IPS-18a (cell line): ENCODE data around the gene KMT5B.

Experiments used
- H3K27ac ChIP-seq: one replicate; pipeline ENCODE4 v1.5.1; 2013; ENCODE audit warnings: low read length
- H3K27me3 ChIP-seq: one replicate; pipeline ENCODE4 v1.6.1; 2013; ENCODE audit warnings: mild to moderate bottlenecking, low read length; ENCODE audit not compliant: control insufficient read depth, insufficient read depth
- H3K36me3 ChIP-seq: one replicate; pipeline ENCODE4 v1.6.1; 2013; ENCODE audit warnings: low read depth, low read length; ENCODE audit not compliant: control insufficient read depth
- H3K4me1 ChIP-seq: one replicate; pipeline ENCODE4 v1.6.1; 2013; ENCODE audit warnings: low read depth, low read length; ENCODE audit not compliant: control insufficient read depth
- H3K4me3 ChIP-seq: one replicate; pipeline ENCODE4 v1.5.1; 2013; ENCODE audit warnings: low read length
- H3K9ac ChIP-seq: one replicate; pipeline ENCODE4 v1.6.1; 2013; ENCODE audit warnings: mild to moderate bottlenecking, low read length, moderate library complexity
- H3K9me3 ChIP-seq: one replicate; pipeline ENCODE4 v1.6.1; 2013; ENCODE audit warnings: low read depth, low read length; ENCODE audit not compliant: control insufficient read depth

The KMT5B gene

DNA sequence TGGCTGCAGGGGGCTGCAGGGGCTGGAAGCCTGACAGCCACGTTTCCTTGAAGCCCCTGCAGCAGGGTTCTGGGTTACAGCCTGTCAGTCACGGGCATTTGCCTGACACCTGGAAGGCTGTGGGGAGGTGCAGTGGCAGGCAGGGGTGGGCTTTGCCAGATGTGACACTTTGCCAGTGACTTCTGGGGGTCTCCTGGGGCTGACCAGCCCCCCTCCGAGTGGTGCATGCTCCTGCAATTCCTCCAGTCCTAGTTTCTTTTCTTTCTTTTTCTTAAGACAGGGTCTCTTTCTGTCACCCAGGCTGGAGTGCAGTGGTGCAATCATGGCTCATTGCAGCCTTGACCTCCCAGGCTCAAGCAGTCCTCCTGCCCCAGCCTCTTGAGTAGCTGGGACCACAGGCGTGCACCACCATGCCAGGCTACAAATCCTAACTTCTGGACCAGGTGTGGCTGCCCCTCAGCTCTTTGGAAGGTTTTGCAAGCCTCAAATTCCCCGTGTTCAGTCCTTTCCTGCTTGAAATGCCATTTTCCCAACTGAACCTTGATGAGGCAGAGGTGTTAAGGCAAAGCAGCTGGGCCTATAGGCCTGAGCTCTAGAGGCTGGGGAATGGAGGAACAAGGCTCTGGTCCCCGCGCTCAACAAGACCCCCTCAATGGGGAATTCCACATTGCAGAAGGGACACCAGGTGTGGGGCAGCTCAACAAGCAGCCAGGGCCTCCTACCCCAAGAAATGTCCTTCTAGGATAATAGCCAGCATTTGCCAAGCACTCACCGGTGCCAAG, 71.7 kb downstream of the KMT5B start:
- Histone ChIP-seq H3K27ac (no peak overlapping the region), H3K4me1 (no peaks in the 10 kb centered on the region)

DNA sequence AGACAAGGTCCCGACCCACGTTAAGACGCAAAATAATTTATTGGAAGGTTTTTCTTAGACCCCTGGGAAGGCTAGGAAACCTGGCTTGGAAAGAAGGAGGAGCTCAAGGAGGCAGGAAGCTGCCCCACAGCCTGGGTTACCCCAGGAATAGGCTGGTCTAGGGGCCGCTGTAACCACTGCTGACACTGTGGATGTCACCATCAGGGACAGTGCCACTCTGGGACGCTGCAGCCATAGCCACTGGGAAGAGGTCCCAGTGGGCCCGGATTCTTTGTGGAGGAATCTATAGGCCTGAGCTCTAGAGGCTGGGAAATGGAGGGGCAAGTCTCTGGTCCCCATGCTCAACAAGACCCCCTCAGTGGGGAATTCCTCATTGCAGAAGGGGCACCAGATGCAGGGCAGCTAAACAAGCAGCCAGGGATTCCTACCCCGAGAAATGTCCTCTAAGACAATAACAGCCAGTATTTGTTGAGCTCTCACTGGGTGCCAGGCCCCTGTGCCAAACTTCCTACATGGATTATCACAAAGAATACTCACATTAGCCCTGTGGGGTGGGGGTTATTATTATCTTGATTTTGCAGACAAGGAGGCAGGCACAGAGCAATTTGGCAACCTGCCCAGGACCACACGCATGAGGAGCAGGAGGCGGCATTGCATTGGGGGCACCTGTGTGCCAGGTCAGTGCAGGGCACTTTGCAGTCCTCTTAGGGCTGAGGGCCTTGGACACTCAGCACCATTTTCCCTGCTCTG, 72.4 kb downstream of the KMT5B start:
- no peaks in the 10 kb centered on the region for H3K9me3 ChIP-seq
- no peak overlapping the region for H3K4me3 ChIP-seq
- no peak overlapping the region for H3K9ac ChIP-seq
- H3K27ac ChIP-seq, result no peak overlapping the region
- no peaks in the 10 kb centered on the region for H3K36me3 ChIP-seq
- no peaks in the 10 kb centered on the region for H3K27me3 ChIP-seq
- no peaks in the 10 kb centered on the region for H3K4me1 ChIP-seq

More for the DNA sequence above, 71.7 kb downstream of the KMT5B start:
- Histone ChIP-seq H3K27me3 (no peaks in the 10 kb centered on the region), H3K9me3 (no peaks in the 10 kb centered on the region), H3K36me3 (no peaks in the 10 kb centered on the region), H3K9ac (no peak overlapping the region), H3K4me3 (no peak overlapping the region)

DNA sequence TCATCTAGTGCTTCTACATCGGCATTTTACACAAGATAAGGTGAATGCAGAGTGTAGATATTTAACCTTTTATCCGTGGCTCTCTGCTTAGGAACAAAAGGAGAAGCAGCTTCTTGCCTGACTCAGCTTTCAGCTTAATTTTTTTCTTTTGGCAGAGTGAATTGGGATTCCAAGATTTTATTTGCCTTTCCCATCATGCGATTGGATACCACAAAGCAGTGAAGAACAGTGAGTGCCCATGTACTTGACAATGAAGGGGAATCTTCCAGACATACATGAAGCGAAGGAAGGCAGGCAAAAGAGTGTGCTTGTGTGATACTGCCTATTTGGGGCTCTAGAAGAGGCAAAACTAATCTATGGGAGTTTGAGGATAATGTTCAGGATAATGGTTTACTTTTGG, 74.9 kb downstream of the KMT5B start:
- H3K9ac ChIP-seq, result no peak overlapping the region
- no peaks in the 10 kb centered on the region for H3K36me3 ChIP-seq
- no peaks in the 10 kb centered on the region for H3K27me3 ChIP-seq
- H3K4me3 ChIP-seq, result no peak overlapping the region
- no peak overlapping the region for H3K27ac ChIP-seq
- H3K9me3 ChIP-seq, result peaks cover 11% of the 10 kb centered on the region
- no peaks in the 10 kb centered on the region for H3K4me1 ChIP-seq

DNA sequence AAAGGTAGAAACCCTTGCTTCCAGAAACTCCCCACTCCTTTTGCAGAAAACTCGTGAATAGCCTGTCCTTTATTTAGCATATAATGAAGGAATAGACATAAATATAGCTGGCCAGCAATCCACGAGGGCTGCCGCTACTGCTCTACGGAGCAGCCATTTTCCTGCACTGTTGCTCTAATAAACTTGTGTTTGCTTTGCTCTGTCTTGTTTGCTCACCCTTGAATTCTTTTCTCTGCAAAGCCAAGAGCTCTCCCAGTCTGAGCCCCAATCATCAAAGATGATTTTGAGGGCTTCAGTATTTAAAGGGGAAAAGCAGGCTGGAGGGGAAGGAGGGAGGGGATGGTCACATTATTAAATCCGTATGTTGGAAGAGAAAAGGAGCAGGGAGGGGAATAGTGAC, 75.3 kb downstream of the KMT5B start:
- H3K9ac ChIP-seq, result no peak overlapping the region

DNA sequence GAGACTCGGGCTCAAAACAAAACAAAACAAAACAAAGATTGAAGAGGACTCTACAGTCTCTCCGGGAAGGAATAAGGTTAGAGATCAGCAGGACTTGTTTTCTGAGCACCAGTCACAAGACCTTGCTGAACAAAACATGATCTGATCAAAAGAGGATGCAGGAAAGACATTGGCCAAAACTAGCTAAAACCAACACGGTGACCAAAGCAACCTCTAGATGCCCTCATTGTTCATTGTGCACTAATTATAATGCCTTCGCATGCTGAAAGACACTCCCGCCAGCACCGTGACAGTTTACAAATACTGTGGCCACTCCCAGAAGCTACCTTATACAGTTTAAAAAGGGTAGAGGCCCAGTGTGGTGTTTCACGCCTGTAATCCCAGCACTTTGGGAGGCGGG, 76.2 kb downstream of the KMT5B start:
- Histone ChIP-seq H3K4me1 (no peaks in the 10 kb centered on the region), H3K27me3 (no peaks in the 10 kb centered on the region), H3K9ac (no peak overlapping the region), H3K9me3 (peaks cover 15% of the 10 kb centered on the region), H3K27ac (no peak overlapping the region), H3K4me3 (no peak overlapping the region), H3K36me3 (no peaks in the 10 kb centered on the region)

More for the DNA sequence above, 75.3 kb downstream of the KMT5B start:
- no peaks in the 10 kb centered on the region for H3K4me1 ChIP-seq
- no peak overlapping the region for H3K27ac ChIP-seq
- H3K36me3 ChIP-seq, result no peaks in the 10 kb centered on the region
- no peak overlapping the region for H3K4me3 ChIP-seq
- peaks cover 12% of the 10 kb centered on the region for H3K9me3 ChIP-seq
- no peaks in the 10 kb centered on the region for H3K27me3 ChIP-seq

DNA sequence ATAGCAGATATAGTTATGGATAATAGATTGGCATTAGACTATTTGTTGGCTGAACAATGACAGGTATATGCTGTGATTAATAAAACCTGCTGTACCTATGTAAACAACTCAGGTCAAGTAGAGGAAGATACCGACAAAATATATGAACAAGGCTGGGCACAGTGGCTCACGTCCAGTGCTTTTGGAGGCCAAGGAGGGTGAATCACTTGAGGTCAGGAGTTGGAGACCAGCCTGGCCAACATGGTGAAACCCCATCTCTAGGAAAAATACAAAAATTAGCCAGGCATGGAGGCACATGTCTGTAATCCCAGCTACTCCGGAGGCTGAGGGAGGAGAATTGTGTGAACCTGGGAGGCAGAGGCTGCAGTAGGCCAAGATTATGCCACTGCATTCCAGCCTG, 77.9 kb downstream of the KMT5B start:
- Histone ChIP-seq H3K9me3 (peaks cover 16% of the 10 kb centered on the region), H3K27me3 (no peaks in the 10 kb centered on the region), H3K9ac (no peak overlapping the region), H3K36me3 (no peaks in the 10 kb centered on the region), H3K27ac (no peak overlapping the region), H3K4me1 (no peaks in the 10 kb centered on the region), H3K4me3 (no peak overlapping the region)

DNA sequence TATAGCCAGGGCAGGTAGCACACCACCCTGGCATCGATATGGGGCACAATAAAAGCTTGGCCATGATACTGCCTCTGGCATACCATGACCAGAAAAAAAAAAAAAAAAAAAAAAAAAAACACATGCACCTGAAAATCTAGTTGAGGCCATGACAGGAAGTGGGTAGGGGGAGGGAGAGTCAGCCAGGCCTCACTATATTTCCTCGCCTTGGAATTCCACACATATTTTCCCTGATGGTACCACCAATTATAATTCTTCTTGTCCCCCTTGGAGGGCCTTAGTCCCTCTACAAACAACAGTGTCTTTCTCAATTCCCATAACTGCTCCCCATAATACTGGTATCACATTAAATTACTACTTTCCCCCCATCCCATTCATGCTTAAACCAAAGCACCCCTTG, 79.3 kb downstream of the KMT5B start:
- Histone ChIP-seq H3K27ac (no peak overlapping the region), H3K4me1 (peaks cover 9% of the 10 kb centered on the region), H3K27me3 (no peaks in the 10 kb centered on the region), H3K36me3 (no peaks in the 10 kb centered on the region), H3K9me3 (peaks cover 16% of the 10 kb centered on the region), H3K4me3 (no peak overlapping the region), H3K9ac (no peak overlapping the region)

DNA sequence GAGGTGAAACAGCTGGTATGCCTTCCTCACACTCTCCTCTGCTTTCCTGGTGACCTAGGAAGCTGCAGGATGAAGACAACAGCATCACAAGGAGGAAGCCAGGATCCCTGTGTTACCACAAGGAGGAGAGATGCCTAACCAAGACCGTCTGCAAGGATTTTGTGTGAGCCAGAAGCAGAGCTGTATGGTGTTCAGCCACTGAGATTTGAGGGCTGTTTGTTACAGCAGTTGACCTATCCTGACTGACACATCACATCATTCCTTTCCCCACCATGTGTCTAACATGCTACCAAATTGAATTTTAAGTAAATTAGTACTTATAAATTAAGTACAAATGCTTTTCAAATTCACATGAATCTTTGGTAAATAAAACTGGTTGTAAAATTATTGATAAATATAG, 83.0 kb downstream of the KMT5B start:
- H3K9me3 ChIP-seq, result peaks cover 16% of the 10 kb centered on the region
- H3K9ac ChIP-seq, result no peak overlapping the region
- H3K27me3 ChIP-seq, result no peaks in the 10 kb centered on the region
- no peak overlapping the region for H3K27ac ChIP-seq
- peaks cover 36% of the 10 kb centered on the region for H3K4me1 ChIP-seq
- H3K36me3 ChIP-seq, result no peaks in the 10 kb centered on the region
- H3K4me3 ChIP-seq, result no peak overlapping the region

DNA sequence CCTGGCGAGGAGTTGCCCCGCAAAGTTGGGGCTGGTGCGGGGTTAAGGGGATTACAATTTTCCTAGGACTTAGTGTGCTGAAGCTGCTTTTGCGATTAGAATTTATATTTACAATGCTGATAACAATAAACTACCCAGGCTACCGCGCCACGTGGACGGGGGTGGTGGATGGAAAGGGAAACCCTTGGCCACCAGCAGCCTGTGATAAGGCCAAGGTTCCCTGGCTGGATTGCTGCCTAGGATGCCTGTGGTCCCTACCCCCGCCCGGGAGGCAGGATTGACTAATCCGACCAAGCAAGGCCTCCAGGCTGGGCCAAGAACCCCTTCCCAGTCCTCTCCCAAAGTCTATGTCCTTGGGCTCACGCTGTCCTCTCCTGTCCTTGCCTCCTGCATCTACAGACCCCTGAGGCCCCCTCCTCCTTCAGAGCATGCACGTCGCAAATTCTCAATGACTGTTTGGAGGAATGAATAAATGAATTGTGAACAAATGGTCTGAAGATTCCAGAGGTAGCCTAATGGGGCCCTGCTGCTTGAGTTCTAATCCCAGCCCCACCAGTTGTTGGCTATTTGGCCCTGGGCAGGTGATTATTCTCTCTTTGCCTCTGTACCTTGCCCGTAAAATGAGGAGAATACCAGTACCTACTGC, 84.3 kb downstream of the KMT5B start:
- Histone ChIP-seq H3K4me1 (peaks cover 40% of the 10 kb centered on the region), H3K9me3 (peaks cover 11% of the 10 kb centered on the region), H3K36me3 (no peaks in the 10 kb centered on the region), H3K9ac (peak overlapping the region; percentile 48), H3K27ac (peak overlapping the region; percentile 59), H3K27me3 (no peaks in the 10 kb centered on the region), H3K4me3 (peak overlapping the region; percentile 37)

DNA sequence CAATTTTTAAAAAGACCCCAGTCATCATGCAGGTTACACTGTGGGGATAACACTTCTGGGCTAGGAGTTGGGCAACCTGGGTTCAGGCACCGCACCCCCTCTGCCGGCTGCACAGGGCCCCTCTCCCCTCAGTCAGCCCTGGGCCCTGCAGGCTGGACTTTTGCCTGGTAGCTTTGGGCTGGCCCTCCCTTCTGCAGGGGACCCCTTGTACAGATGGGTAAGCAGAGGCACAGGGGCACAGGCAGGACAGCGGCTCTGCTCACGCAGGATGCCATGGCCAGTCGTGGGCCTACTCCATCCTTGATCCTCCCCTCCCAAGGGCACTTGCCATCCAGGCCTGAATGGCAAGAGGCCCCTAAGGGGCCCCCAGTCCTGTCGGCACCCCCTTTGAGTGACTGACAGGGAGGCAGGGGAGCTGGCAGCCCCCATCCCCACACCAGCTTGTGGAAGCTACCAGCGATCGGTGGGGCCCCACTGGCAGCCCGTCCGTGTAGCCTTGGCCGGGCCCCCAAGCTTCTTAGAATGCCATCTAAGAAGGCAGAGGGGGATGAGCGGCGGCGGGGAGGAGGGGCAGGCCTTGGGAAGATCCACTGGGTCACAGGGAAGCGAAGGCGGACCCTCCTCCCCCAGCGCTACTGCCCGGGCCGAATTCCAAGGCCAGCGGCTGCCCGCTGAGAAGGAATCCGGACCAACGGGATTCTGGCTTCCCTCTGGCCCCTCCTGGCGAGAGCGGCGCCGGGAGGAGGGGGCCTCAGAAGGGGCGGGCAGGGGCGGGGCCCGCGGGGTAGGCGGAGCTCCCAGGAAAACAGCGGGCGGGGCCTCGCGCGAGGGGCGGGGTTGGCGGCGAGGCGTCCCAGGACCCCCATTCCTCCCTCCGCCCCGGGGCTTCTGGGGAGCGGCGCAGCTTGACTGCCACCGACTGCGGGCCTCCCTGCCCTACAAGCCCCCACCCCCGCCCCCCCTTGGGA, 85.1 kb downstream of the KMT5B start:
- peak overlapping the region; percentile 48 for H3K9ac ChIP-seq
- peak overlapping the region; percentile 37 for H3K4me3 ChIP-seq
- no peaks in the 10 kb centered on the region for H3K36me3 ChIP-seq
- no peaks in the 10 kb centered on the region for H3K27me3 ChIP-seq
- H3K27ac ChIP-seq, result peak overlapping the region; percentile 80
- peaks cover 43% of the 10 kb centered on the region for H3K4me1 ChIP-seq
- peaks cover 4% of the 10 kb centered on the region for H3K9me3 ChIP-seq

DNA sequence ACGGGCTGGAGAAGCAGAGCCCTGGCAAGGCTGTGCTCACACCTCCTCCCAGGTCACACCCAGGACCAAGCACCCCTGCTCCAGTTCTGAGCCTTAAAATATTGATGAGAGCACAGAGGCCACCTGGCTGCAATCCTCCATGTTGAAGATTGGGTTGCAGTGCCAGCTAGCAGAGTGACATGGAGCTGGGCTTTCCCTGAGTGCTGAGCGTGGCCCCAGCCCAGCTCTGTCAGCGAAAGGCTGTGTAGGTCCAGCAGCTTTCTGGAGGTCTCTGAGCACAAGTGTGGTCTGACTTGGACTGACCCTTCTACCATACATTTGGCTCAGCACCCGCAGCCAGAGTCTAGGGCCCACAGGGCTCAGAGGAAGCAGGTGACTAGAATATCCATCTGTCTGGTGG, 87.9 kb downstream of the KMT5B start:
- no peak overlapping the region for H3K9ac ChIP-seq
- no peak overlapping the region for H3K4me3 ChIP-seq
- no peaks in the 10 kb centered on the region for H3K27me3 ChIP-seq
- H3K36me3 ChIP-seq, result no peaks in the 10 kb centered on the region
- H3K9me3 ChIP-seq, result no peaks in the 10 kb centered on the region
- H3K4me1 ChIP-seq, result peaks cover 52% of the 10 kb centered on the region
- no peak overlapping the region for H3K27ac ChIP-seq
